ENCODE results near the gene SLC7A4.
A peak's percentile ranks its signal among the peaks of the same experiment; 100 is the strongest.

Gene SLC7A4

GRCh38 chr22:21016644-21017420 is 15.5 kb downstream of the SLC7A4 start:
- H3K27ac ChIP-seq, result no peak overlapping the region
- TF ChIP-seq, protein P1, sequence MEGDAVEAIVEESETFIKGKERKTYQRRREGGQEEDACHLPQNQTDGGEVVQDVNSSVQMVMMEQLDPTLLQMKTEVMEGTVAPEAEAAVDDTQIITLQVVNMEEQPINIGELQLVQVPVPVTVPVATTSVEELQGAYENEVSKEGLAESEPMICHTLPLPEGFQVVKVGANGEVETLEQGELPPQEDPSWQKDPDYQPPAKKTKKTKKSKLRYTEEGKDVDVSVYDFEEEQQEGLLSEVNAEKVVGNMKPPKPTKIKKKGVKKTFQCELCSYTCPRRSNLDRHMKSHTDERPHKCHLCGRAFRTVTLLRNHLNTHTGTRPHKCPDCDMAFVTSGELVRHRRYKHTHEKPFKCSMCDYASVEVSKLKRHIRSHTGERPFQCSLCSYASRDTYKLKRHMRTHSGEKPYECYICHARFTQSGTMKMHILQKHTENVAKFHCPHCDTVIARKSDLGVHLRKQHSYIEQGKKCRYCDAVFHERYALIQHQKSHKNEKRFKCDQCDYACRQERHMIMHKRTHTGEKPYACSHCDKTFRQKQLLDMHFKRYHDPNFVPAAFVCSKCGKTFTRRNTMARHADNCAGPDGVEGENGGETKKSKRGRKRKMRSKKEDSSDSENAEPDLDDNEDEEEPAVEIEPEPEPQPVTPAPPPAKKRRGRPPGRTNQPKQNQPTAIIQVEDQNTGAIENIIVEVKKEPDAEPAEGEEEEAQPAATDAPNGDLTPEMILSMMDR (IDR thresholded peaks at IDR 0.05), result no peak
- no peak for TF ChIP-seq ZFX (IDR thresholded peaks at IDR 0.05; ENCODE audit: borderline replicate concordance)

DNA sequence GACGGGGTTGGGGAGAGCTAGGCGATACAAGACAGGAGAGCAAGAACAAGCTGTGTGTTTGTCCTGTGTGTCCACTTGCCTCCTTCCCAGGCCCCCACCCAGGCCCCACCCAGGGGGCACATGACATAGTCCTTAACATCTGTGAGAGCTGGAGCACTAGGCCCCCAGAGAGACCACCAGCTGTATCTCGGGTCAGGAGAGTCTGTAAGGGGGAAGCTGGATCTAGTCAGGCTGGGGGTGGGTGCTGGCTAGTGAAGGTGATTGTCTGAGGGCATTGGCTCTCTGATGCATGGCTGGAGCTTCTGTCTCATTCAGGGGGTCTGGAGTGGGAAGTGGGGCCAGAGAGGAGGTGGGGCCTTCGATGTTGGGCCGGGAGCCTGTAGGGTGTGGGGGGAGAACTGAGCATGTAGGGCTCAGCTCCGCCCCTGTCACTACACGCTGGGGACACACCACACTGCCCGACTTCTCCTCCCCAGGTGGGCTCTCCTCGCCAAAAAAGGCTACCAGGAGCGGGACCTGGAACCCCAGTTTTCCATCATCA is 16.8 kb downstream of the SLC7A4 start:
- peak overlapping the region; percentile 91 for H3K27ac ChIP-seq
- no peak for TF ChIP-seq ZFX (IDR thresholded peaks at IDR 0.05; ENCODE audit: borderline replicate concordance)
- TF ChIP-seq, protein P1 (IDR thresholded peaks at IDR 0.05), result no peak

GRCh38 chr22:21014726-21015465 is 17.5 kb downstream of the SLC7A4 start, which contains the start of gene P2RX6:
P2RX6 (plus strand) TSS chr22:21015165; CDS start chr22:21015175, 10 bp downstream.
- no peak for TF ChIP-seq ZFX (IDR thresholded peaks at IDR 0.05; ENCODE audit: borderline replicate concordance)
- TF ChIP-seq, protein P1 (IDR thresholded peaks at IDR 0.05), result no peak
- peak within 1 kb of the TSS; percentile 91 for H3K27ac ChIP-seq

DNA sequence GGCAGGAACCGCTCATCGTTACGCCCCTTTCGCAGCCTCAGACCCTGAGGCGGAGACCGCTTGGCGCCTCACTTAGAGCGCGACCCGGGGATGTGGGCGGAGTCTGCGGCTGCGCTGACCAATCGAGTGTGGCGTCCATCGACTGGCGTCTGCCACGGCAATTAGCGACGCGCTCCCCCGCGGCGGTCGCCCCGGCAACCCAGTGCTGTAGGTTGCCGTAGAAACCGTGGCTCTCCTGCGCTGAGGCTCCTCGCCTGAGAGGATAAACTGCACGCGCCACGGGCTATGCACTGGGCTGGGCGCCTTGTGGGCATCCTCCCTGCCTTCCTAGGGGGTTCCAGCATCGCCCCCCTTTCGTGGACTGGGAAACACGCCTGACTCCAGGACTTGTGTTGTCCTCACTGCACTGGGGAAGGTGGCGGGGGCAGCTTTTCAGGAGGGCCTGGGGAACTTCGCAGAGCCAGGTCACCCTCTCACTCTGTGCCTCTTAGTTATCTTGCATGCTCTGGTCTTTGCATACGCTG is 18.1 kb downstream of the SLC7A4 start:
- TF ChIP-seq, protein P1 (IDR thresholded peaks at IDR 0.05), result no peak
- TF ChIP-seq ZFX (IDR thresholded peaks at IDR 0.05; ENCODE audit: borderline replicate concordance), result no peak
- peak overlapping the region; percentile 91 for H3K27ac ChIP-seq

DNA sequence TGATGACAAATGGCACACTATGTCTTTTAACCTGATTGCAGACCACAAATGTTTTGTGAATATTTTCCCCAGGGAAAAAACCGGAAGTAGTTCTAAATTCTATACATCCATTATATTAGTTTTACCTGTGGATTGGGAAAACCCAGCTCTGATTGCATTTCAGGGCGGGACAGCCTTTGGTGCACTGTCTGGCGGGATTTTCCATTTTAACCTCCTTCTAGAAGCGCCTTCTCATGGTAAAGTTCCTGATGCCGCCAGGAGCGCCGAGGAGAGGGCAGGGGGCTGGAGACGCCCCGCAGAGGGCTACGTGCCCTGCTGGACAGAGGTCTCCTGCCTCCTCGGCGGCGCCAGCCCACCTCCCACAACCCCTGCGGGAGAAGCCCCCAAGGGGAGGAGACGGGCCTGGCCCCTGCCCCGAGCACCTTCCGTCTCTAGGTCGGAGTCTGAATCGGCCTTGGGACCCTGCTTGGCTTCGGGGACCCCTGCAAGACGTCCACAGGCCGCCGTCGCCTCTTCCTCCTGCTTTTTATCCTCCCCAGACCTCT is 18.6 kb downstream of the SLC7A4 start:
- peak overlapping the region; percentile 91 for H3K27ac ChIP-seq
- TF ChIP-seq ZFX (IDR thresholded peaks at IDR 0.05; ENCODE audit: borderline replicate concordance), result no peak

DNA sequence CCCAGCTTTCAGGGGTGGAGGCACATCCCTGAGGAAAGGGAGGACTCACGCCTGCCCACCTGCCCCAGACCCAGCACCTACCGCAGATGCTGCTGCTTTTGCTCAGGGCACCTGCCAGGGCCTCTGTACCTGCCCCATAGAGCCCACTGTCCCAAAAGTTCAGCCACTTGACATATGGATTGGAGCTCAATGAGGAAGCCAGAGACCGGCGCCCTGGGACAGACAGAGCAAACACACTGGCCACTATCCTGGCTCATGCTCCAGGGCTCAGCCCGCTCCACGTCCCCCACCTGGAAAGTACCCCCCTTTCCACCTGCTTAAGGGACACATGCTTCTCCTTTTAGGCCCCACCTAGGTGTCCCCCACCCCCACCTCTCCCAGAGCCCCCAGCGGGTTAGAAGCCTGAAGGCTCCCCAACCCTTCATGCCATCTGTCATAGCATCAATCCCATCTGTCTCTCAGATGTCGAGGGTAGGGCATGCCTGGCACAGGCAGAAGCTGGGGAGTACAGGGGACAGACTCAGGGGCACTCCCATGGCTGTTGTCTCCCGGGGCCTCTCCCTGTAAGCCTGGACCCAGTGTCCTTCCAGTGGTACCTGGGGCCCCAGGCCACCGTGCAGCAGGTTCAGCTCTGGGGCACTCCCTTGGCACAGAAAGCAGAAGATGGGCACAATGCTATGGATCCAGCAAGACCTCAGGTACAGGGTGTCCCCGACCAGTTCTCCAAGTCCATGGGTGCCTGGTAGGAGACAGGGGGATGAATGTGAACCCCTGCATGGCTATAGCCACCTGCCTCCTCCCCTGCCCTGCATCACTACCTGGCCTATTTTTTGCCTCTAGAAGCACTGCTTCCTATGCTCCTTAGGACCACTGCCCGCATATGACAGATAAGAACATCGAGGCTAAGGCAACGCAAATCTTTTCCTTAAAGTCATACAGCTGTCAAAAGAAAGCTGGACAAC is 19.6 kb downstream of the SLC7A4 start:
- TF ChIP-seq, protein P1 (IDR thresholded peaks at IDR 0.05), result no peak
- TF ChIP-seq ZFX (IDR thresholded peaks at IDR 0.05; ENCODE audit: borderline replicate concordance), result no peak
- H3K27ac ChIP-seq, result peak overlapping the region; percentile 91
